Lower leg skin (tissue), 3 donors: Measurements from ENCODE around the gene KIRREL3.

Source experiments
- CTCF ChIP-seq, 3 donors: fragments of 450-650 bp; IDR thresholded peaks; one replicate each; pipeline ENCODE4 v1.5.1; 2016; ENCODE audit warnings: antibody characterized with exemption in 3 of 3, mild to moderate bottlenecking in 3 of 3, moderate library complexity in 2 of 3
- POLR2A ChIP-seq, 2 donors: fragments of 450-650 bp; IDR thresholded peaks; one replicate each; pipeline ENCODE4 v1.6.1; 2016 to 2017; ENCODE audit warnings: antibody characterized with exemption in 2 of 2, mild to moderate bottlenecking in 1 of 2, moderate library complexity in 1 of 2

- TF ChIP-seq CTCF (IDR thresholded peaks at IDR 0.05) = no peak
- no peak for TF ChIP-seq POLR2A (IDR thresholded peaks at IDR 0.05)
Observed at GRCh38 chr11:126459691-126460281, 540.8 kb downstream of the KIRREL3 start.
